ENCODE data around the gene GTF2F2.
A peak's percentile ranks its signal among the peaks of the same experiment; 100 is the strongest.
"Not testable (repeated sequence)": the region's sequence is repeated elsewhere in the genome, so short reads cannot be mapped to it uniquely, and the experiment has no call there.

GTF2F2 gene

GRCh38 chr13:45298206-45298505 is 177.8 kb downstream of the GTF2F2 start:
- Mint-ChIP-seq H3K27me3 (peaks cover 3% of the 10 kb centered on the region), H3K9me3 (ENCODE audit: low read depth) (no peaks in the 10 kb centered on the region), H3K36me3 (peaks cover 2% of the 10 kb centered on the region), H3K4me3 (peak overlapping the region; percentile 55), H3K27ac (peak overlapping the region; percentile 84), H3K4me1 (ENCODE audit: low read depth) (peaks cover 42% of the 10 kb centered on the region)

- H3K9me3 Mint-ChIP-seq (ENCODE audit: low read depth); H3K4me3 Mint-ChIP-seq; H3K36me3 Mint-ChIP-seq; H3K27me3 Mint-ChIP-seq: not testable (repeated sequence)
- H3K4me1 Mint-ChIP-seq (ENCODE audit: low read depth) = peaks cover 42% of the 10 kb centered on the region
- H3K27ac Mint-ChIP-seq = peak overlapping the region; percentile 46
Measured at GRCh38 chr13:45298550-45298949, 178.2 kb downstream of the GTF2F2 start.

- Mint-ChIP-seq H3K4me1 (ENCODE audit: low read depth) (peaks cover 42% of the 10 kb centered on the region), H3K27me3 (peaks cover 3% of the 10 kb centered on the region), H3K9me3 (ENCODE audit: low read depth) (no peaks in the 10 kb centered on the region), H3K4me3 (no peak overlapping the region), H3K27ac (no peak overlapping the region), H3K36me3 (peaks cover 2% of the 10 kb centered on the region)
Measured at GRCh38 chr13:45299194-45299593, 178.9 kb downstream of the GTF2F2 start.

GRCh38 chr13:45300190-45300985 is 180.1 kb downstream of the GTF2F2 start:
- Mint-ChIP-seq H3K27me3 (peaks cover 3% of the 10 kb centered on the region), H3K27ac (no peak overlapping the region), H3K9me3 (ENCODE audit: low read depth) (no peaks in the 10 kb centered on the region), H3K4me1 (ENCODE audit: low read depth) (peaks cover 39% of the 10 kb centered on the region), H3K36me3 (peaks cover 2% of the 10 kb centered on the region), H3K4me3 (no peak overlapping the region)

- no peak overlapping the region for H3K4me3 Mint-ChIP-seq
Measured at GRCh38 chr13:45301263-45301662, 181.0 kb downstream of the GTF2F2 start.

GRCh38 chr13:45302507-45302906 is 182.2 kb downstream of the GTF2F2 start:
- peaks cover 19% of the 10 kb centered on the region for H3K4me1 Mint-ChIP-seq (ENCODE audit: low read depth)
- no peak overlapping the region for H3K27ac Mint-ChIP-seq
- H3K27me3 Mint-ChIP-seq = peaks cover 3% of the 10 kb centered on the region
- H3K9me3 Mint-ChIP-seq (ENCODE audit: low read depth) = no peaks in the 10 kb centered on the region
- H3K4me3 Mint-ChIP-seq = no peak overlapping the region
- H3K36me3 Mint-ChIP-seq = no peaks in the 10 kb centered on the region

More at GRCh38 chr13:45301263-45301662, 181.0 kb downstream of the GTF2F2 start:
- Mint-ChIP-seq H3K4me1 (ENCODE audit: low read depth) (peaks cover 30% of the 10 kb centered on the region), H3K27ac (no peak overlapping the region), H3K9me3 (ENCODE audit: low read depth) (no peaks in the 10 kb centered on the region), H3K27me3 (peaks cover 3% of the 10 kb centered on the region), H3K36me3 (peaks cover under 1% of the 10 kb centered on the region)

GRCh38 chr13:45303026-45303425 is 182.7 kb downstream of the GTF2F2 start:
- no peaks in the 10 kb centered on the region for H3K36me3 Mint-ChIP-seq
- peaks cover 3% of the 10 kb centered on the region for H3K27me3 Mint-ChIP-seq
- H3K9me3 Mint-ChIP-seq (ENCODE audit: low read depth) = no peaks in the 10 kb centered on the region
- no peak overlapping the region for H3K4me3 Mint-ChIP-seq
- H3K27ac Mint-ChIP-seq = no peak overlapping the region
- H3K4me1 Mint-ChIP-seq (ENCODE audit: low read depth) = peaks cover 13% of the 10 kb centered on the region

- H3K36me3 Mint-ChIP-seq = no peaks in the 10 kb centered on the region
- no peaks in the 10 kb centered on the region for H3K9me3 Mint-ChIP-seq (ENCODE audit: low read depth)
- peaks cover 5% of the 10 kb centered on the region for H3K4me1 Mint-ChIP-seq (ENCODE audit: low read depth)
- peaks cover 3% of the 10 kb centered on the region for H3K27me3 Mint-ChIP-seq
- H3K27ac Mint-ChIP-seq = no peak overlapping the region
- H3K4me3 Mint-ChIP-seq = no peak overlapping the region
Measured at GRCh38 chr13:45303866-45304265, 183.6 kb downstream of the GTF2F2 start.

GRCh38 chr13:45305079-45305478 is 184.8 kb downstream of the GTF2F2 start:
- no peaks in the 10 kb centered on the region for H3K9me3 Mint-ChIP-seq (ENCODE audit: low read depth)
- H3K4me3 Mint-ChIP-seq = no peak overlapping the region
- peaks cover 8% of the 10 kb centered on the region for H3K4me1 Mint-ChIP-seq (ENCODE audit: low read depth)
- H3K27ac Mint-ChIP-seq = no peak overlapping the region
- no peaks in the 10 kb centered on the region for H3K36me3 Mint-ChIP-seq
- peaks cover 5% of the 10 kb centered on the region for H3K27me3 Mint-ChIP-seq

- peaks cover 5% of the 10 kb centered on the region for H3K27me3 Mint-ChIP-seq
- peaks cover 20% of the 10 kb centered on the region for H3K4me1 Mint-ChIP-seq (ENCODE audit: low read depth)
- no peak overlapping the region for H3K27ac Mint-ChIP-seq
- no peaks in the 10 kb centered on the region for H3K9me3 Mint-ChIP-seq (ENCODE audit: low read depth)
- H3K36me3 Mint-ChIP-seq = no peaks in the 10 kb centered on the region
- H3K4me3 Mint-ChIP-seq = no peak overlapping the region
Measured at GRCh38 chr13:45306966-45307365, 186.7 kb downstream of the GTF2F2 start.

- H3K27me3 Mint-ChIP-seq = peaks cover 2% of the 10 kb centered on the region
- H3K9me3 Mint-ChIP-seq (ENCODE audit: low read depth) = no peaks in the 10 kb centered on the region
- H3K27ac Mint-ChIP-seq = no peak overlapping the region
- peaks cover 21% of the 10 kb centered on the region for H3K4me1 Mint-ChIP-seq (ENCODE audit: low read depth)
- no peaks in the 10 kb centered on the region for H3K36me3 Mint-ChIP-seq
- peak overlapping the region; percentile 87 for H3K4me3 Mint-ChIP-seq
Measured at GRCh38 chr13:45310341-45311131, 190.2 kb downstream of the GTF2F2 start.

- no peak overlapping the region for H3K27ac Mint-ChIP-seq
- peaks cover 15% of the 10 kb centered on the region for H3K4me1 Mint-ChIP-seq (ENCODE audit: low read depth)
- no peaks in the 10 kb centered on the region for H3K9me3 Mint-ChIP-seq (ENCODE audit: low read depth)
- H3K4me3 Mint-ChIP-seq = no peak overlapping the region
- H3K36me3 Mint-ChIP-seq = no peaks in the 10 kb centered on the region
- H3K27me3 Mint-ChIP-seq = no peaks in the 10 kb centered on the region
Measured at GRCh38 chr13:45314822-45315221, 194.5 kb downstream of the GTF2F2 start.

GRCh38 chr13:45315520-45316167 is 195.3 kb downstream of the GTF2F2 start:
- no peaks in the 10 kb centered on the region for H3K36me3 Mint-ChIP-seq
- H3K27me3 Mint-ChIP-seq = no peaks in the 10 kb centered on the region
- H3K27ac Mint-ChIP-seq = no peak overlapping the region

GRCh38 chr13:45316338-45316737 is 196.0 kb downstream of the GTF2F2 start:
- Mint-ChIP-seq H3K9me3 (ENCODE audit: low read depth) (no peaks in the 10 kb centered on the region), H3K36me3 (no peaks in the 10 kb centered on the region), H3K27me3 (no peaks in the 10 kb centered on the region), H3K4me3 (no peak overlapping the region), H3K4me1 (ENCODE audit: low read depth) (peaks cover 4% of the 10 kb centered on the region), H3K27ac (no peak overlapping the region)

More at GRCh38 chr13:45315520-45316167, 195.3 kb downstream of the GTF2F2 start:
- no peaks in the 10 kb centered on the region for H3K9me3 Mint-ChIP-seq (ENCODE audit: low read depth)
- H3K4me1 Mint-ChIP-seq (ENCODE audit: low read depth) = peaks cover 9% of the 10 kb centered on the region
- no peak overlapping the region for H3K4me3 Mint-ChIP-seq

- no peaks in the 10 kb centered on the region for H3K27me3 Mint-ChIP-seq
- H3K36me3 Mint-ChIP-seq = no peaks in the 10 kb centered on the region
- no peaks in the 10 kb centered on the region for H3K9me3 Mint-ChIP-seq (ENCODE audit: low read depth)
- no peak overlapping the region for H3K4me3 Mint-ChIP-seq
- no peak overlapping the region for H3K27ac Mint-ChIP-seq
- peaks cover under 1% of the 10 kb centered on the region for H3K4me1 Mint-ChIP-seq (ENCODE audit: low read depth)
Measured at GRCh38 chr13:45316996-45317395, 196.7 kb downstream of the GTF2F2 start.
